Stimulated activated CD4-positive, alpha-beta T cell treated with anti-CD3 and anti-CD28 coated beads, Interleukin-2, amount 100 ng/mL, for 48 hours (primary cell): ENCODE data around the gene VEZT.
"Not testable (repeated sequence)": the region's sequence is repeated elsewhere in the genome, so short reads cannot be mapped to it uniquely, and the experiment has no call there.

Experiments
- DNase-seq, 2 donors: peaks; one replicate each; pipeline ENCODE4 v3.0.0-alpha.2; 2020

Gene VEZT

GRCh38 chr12:95262808-95263207 lies 45.2 kb downstream of the VEZT start:
- no peak for DNase-seq

GRCh38 chr12:95265765-95266164 lies 48.2 kb downstream of the VEZT start:
- DNase-seq: no peak

GRCh38 chr12:95266254-95266653 lies 48.6 kb downstream of the VEZT start:
- no peak for DNase-seq

- no peak for DNase-seq
These were observed 52.3 kb downstream of the VEZT start for GRCh38 chr12:95269892-95270291.

- DNase-seq: no peak
These were observed 53.9 kb downstream of the VEZT start for GRCh38 chr12:95271465-95271864.

- no peak for DNase-seq
These were observed 59.5 kb downstream of the VEZT start for GRCh38 chr12:95277139-95277538.

- DNase-seq: no peak
These were observed 62.2 kb downstream of the VEZT start for GRCh38 chr12:95279856-95280255.

GRCh38 chr12:95282266-95282665 lies 64.7 kb downstream of the VEZT start:
- no peak for DNase-seq

GRCh38 chr12:95283371-95283770 lies 65.8 kb downstream of the VEZT start:
- no peak for DNase-seq

- no peak for DNase-seq
These were observed 69.1 kb downstream of the VEZT start for GRCh38 chr12:95286713-95287112.

- DNase-seq: no peak
These were observed 73.9 kb downstream of the VEZT start for GRCh38 chr12:95291501-95291900.

- no peak for DNase-seq
These were observed 81.3 kb downstream of the VEZT start for GRCh38 chr12:95298916-95299315.

- no peak for DNase-seq
These were observed 82.7 kb downstream of the VEZT start for GRCh38 chr12:95300286-95300685.

- no peak for DNase-seq
These were observed 85.9 kb downstream of the VEZT start for GRCh38 chr12:95303476-95303875.

GRCh38 chr12:95304673-95305198 lies 87.1 kb downstream of the VEZT start:
- no peak for DNase-seq

- DNase-seq: no peak
These were observed 95.0 kb downstream of the VEZT start for GRCh38 chr12:95312656-95313055.

GRCh38 chr12:95314756-95315155 lies 97.1 kb downstream of the VEZT start:
- DNase-seq: not testable (repeated sequence)

GRCh38 chr12:95316798-95317197 lies 99.2 kb downstream of the VEZT start:
- no peak for DNase-seq

GRCh38 chr12:95318071-95318545 lies 100.5 kb downstream of the VEZT start:
- no peak for DNase-seq

GRCh38 chr12:95319694-95320331 lies 102.2 kb downstream of the VEZT start:
- no peak for DNase-seq

GRCh38 chr12:95321516-95322246 lies 104.1 kb downstream of the VEZT start:
- DNase-seq: no peak

GRCh38 chr12:95322326-95322725 lies 104.7 kb downstream of the VEZT start:
- no peak for DNase-seq

- no peak for DNase-seq
These were observed 105.6 kb downstream of the VEZT start for GRCh38 chr12:95323212-95323611.

GRCh38 chr12:95324246-95324645 lies 106.6 kb downstream of the VEZT start:
- DNase-seq: not testable (repeated sequence)
